ENCODE measurements around the gene ZNF330.
A peak's percentile ranks its signal among the peaks of the same experiment; 100 is the strongest.
"Not testable (repeated sequence)": the region's sequence is repeated elsewhere in the genome, so short reads cannot be mapped to it uniquely, and the experiment has no call there.

Gene ZNF330

DNA sequence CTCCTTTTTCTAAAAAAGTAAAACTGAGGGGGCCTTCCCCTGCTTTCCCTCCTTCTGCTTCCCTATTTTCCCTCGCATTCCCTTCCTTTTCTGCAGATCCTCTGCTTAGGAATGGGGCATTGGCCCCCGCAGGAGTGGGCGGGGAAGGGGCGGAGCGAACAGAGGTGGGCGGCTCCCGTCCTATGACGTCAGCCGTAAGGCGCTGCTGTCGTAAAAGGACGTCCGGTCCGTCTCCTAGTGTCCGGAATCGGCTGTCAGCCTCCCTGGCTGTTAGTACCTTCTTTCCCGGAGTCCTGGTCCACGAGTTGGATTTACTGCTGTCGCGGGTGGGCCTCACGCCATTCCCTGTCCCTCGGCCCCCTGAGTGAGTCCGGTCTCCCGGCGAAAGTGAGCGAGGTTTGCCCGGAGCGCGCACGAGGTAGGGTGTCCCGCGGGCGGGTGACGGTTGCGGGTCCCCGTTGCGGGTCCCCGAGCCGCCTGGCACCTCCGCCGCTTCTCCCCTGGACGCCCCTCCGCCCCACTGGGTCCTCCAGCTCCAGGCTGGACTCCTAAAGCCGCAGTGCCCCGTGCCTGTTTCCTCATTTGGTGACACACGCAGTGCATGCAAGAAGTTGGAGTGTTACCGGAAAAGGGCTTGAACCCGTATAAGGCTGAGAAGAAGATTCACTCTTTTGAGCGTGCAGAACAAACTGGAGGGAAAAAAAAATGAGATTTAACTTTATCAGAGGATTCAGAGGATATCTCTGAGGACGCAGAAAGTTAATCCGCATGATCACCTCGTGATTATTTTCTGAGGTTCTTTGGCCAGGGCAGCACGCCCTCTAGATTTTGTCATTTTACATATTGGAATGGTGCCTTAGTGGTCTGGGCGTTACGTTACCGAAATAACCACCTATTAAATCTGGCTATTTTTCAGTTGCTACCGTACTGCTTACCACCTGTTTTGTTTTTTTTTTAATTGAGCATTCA lies at the start of gene ZNF330:
Gene ZNF330 (plus strand): TSS at position 205 of the 969 bp plus-strand sequence. CDS start 1,477 bp downstream, outside the sequence.
- peak; percentile 86 to 90 for DNase-seq

DNA sequence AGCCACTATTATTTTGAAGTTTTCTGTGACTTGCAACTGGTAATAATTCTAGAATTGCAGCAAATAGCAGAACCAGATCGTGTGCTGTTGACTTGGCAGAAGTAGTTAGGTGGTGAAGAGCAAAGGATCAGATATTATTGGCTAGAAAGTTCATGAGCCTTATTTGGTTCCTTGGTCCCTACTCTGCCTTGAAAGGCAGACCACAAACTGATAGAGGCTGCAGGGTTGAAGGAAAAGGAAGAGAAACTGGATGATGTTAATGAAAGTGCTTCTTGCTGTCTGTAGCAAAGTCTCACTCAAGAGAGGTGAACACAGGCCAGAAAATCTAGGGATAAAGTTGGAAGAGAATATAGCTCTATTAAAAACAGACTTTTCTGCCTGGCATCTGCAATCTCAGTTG lies 46.2 kb upstream of the ZNF330 start:
- DNase-seq = no peak

DNA sequence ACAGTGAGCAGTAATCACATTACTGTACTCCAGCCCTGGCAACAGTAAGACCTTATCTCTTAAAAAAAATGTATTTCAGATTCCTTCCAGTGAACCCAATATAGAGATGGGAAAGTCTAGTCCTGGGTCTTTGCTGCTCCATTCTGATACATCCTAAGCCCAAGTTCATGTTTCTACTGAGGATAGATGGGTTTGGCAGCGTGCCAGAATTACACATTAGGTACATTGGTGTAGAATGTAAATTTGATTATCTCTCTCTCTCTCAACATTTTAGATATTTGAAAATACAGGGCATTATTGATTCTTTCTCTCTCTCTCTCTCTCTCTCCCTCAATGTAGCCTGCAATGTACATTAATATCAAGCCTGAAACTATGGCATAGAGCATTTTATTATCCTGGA lies 43.5 kb upstream of the ZNF330 start:
- DNase-seq = no peak

DNA sequence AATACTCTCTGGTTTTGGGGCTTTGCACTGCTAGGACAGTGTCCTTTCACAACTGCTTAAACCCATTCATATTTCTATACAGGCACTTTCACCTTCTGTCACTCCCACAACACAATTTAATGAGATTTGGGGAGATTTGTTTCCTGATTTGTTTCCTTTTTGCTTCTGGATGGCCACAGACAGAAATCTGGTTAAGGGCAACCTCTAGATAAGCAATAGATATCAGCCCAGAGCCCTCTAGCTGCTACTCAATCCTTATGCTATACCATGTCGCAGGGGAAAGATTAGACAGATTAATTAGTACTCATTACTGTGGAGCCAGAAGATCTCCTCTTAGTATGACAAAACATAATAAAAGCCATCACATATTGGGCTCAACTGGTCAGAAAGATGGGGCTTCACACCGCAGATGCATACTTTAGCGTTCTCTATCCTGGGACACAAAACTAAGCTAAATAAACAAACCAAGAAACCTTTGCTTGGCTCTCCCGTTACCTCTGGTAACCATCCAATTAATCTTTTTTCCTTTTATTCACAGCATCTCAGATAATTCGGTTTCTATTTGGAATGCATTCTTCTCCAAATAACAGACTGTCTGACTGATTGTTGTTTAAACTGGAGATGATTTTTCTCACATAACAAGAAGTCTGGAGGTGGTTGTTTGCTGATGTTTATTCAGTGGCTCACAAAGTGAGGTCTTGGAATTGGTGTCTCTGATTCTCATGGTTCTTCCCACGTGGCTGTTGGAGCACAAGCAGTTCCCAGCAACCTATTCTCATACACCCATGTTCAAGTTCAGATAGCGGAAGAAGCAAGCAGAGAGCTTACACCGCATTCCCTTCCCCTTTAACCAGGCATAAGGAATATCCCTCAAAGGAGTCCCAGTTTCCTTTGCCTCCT lies 41.0 kb upstream of the ZNF330 start:
- no peak for DNase-seq

DNA sequence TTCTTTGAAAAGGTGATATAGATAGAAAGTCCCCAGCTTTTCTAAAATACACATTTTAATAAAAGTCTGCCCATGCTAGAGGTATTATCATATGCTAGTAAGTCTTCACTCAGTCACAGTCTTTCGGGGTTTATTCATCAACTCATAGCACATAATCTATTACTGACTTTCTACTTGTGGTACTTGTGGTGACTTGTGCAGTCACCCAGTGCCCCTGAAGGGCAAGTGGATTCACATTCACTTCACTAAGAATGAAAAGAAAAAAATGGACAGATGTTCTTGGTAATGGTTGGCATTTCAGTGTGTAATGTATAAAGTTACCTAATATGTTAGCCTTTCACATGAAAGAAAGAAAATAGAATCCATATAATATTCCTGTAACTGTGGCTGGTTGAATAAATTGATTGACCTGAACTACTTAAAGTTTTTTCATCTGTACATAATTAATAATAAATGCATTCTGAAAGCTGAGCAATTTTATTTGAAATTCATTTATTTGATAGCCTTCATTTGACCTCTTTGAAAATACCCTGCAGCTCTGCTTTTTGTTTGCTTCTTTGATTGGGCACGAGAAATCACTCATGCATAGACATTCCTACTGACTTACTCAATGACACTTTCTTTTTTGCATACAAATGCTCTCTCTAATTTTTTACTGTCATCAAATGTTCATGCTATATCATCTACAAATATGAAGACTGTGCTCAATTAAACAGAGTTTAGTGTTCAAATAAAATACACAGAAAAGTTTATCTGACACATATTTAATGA lies 39.5 kb upstream of the ZNF330 start:
- no peak for DNase-seq

DNA sequence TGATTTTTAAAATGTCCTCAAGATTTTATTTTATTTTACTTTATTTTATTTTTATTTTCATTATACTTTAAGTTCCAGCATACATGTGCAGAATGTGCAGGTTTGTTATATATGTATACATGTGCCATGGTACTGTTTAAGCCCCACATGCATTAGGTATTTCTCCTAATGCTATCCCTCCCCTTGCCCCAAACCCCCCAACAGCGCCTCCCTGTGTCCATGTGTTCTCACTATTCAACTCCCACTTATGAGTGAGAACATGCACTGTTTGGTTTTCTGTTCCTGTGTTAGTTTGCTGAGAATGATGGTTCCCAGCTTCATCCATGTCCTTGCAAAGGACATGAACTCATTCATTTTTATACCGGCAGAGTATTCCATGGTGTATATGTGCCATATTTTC lies 37.2 kb upstream of the ZNF330 start:
- DNase-seq = not testable (repeated sequence)

DNA sequence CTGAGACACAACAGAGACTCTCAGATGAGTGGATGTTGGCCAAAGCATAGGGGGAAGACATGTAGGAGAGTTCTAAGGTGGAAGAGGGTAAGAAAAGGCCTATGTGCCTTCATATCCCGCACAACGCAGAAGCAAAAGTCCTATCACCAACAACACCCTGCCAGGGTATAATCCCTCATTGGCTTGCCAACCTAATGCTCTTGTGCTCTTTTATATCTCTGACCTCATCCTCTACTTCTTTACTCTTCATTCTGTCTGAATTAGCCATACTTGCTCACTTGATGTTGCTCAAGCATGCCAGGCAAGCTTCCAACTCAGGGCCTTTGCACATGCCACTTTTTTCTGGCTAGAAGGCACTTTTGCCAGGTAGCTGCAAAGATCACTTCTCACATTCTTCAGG lies 28.1 kb upstream of the ZNF330 start:
- no peak for DNase-seq

DNA sequence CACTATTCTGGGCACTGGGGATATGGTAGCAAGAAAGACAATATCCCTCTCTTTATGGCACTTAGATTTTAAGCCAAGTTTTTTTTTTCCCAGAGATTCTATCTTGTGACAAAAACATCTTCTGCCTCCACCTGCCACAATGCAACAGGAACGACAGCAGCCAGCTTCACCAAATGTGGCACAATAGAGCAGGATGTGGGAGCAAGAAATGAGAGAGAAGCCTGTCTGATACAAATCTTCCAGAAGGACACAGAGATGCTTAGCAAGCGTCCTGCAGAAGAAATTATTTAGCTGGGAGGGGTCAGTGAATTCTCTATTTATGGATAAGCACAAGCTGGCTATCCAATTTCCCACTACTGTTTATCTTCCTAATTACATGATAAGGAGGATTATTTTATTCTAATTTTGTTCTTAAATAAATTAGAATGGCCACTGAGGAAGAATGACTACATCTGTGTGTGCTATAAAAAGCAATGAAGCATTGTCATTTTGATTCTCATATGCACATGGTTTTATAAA lies 27.1 kb upstream of the ZNF330 start:
- no peak for DNase-seq

DNA sequence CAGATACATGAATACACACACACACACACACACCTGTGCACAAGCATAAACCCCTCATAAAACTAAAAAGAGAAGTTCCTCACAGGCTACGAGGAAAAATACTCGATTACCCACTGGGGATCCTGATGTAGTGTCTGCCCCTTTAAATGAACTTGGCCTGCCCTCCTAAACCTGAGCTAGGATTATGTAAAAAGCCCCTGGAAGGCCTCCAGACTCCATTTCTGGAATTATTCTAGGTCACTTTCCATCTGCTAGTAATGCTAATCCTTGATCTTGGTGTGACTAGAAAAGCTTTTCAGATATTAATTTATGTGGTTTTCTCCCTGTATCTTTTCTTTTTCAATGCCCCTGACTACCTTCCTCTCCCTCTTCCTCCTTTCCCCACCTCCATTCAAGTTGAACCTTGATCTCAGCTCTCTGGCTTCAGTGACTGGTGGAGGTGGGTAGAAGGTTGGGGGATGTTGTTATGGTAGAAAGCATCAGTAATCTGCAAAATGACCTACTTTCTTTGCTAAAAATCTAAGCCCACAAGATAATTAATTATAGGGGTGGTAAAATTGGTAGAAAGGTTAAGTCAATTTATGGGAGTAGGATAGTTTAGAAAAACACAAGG lies 25.5 kb upstream of the ZNF330 start:
- DNase-seq = no peak

DNA sequence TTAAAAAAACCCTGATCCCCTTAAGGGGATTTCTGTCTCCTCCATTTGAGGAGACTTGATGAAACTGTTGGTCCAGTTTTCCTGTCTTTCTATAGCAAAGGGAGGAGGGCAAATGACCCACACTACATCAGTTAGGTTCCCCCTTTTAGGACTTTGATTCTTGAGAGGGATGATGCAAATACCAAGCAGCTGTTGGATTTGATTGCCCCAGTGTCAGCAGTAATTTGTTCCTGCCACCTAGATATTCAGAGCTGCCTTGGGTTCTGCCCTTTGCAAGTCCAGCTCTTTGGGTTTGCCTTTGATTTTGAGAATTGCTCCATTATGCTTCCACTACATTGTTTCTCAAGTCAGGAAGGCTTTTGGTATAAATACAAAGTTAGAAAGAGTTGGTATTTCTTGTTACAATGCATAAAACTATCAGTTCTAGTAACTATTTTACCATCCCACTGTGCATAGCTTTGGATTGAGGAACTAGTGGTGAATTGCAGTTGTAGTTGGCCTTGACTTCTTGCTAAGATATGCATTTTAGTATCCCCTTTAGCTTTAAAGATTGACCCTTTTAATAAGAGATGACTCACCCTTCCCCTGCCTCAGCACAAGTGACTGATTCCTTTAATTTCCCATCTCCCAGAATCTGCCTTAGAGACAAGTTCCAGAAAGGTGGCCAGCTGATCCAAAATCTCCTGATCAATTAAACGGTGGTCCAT lies 24.3 kb upstream of the ZNF330 start:
- DNase-seq = no peak

DNA sequence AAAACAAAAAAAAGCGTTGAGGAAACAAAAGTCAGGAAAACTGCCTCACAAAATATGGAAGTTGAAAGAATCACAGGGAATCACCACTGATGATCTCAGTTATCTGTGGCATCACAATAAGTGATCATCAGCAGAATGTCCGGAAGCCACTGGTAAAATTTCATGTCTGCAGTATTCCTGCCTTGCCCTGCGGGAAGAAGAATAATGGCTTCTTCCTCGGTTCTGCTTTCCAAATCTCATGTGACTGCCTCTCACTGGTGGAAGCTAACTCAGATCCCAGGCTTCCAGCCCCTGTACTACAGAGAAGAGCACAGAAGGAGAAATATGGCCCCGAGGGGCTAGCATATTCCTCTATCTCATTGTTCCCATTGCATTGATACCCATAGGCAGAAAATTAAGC lies 12.7 kb upstream of the ZNF330 start:
- no peak for DNase-seq

DNA sequence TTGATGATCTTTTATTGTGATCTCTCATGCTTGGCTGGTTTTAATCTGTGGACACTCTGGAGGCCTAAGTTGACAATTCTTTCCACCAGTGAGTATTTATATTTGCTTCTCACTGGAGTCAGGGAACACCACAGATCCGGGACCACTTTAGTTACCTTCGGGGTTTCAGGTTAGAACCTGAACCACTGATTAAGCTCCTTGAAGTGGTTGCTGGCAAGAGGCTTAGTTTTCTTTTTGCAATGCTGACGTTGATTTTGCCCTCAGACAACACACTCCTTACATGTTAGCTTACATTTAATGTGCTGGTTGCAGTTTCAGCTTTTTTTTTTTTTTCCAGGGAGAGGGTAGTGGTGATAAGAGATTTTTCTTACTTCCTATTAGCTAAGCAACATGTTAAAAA lies 10.5 kb upstream of the ZNF330 start:
- DNase-seq = no peak

DNA sequence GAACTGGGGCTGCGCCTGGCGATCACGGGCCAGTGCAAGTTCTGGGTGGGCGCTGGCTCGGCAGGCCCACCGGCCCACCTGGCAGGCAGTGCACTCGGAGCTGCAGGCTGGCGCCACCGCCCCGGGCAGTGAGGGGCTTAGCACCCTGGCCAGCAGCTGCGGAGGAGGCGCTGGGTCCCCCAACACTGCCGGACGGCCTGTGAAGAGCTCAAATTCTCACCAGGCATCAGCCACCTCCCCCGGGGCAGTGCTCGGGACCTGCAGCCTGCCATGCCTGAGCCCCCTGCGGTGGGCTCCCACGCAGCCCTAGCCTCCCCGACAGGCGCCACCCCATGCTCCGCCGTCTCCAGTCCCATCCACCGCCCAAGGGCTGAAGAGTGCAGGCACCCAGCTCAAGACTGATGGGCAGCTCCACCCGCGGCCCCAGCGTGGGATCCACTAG lies 7.1 kb upstream of the ZNF330 start:
- DNase-seq = no peak

DNA sequence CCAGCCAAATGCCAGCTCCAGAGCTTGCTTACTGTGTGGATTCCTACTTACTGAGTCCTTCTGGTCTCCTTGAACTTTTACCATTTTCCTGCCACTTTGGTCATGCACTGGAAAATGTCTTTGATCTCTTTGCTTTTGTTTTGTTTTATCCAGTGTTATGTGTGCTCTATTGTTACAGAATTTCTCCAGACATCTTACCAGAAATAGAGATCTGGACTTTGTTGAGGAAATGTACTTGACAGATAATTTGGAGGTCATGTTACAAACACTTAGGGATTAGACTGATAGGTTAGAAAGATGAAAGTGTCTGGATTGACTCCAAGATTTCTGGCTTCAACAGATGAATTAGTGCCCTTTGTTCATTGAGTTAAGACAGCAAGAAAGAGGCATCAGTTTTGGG lies 5.7 kb upstream of the ZNF330 start:
- no peak for DNase-seq

DNA sequence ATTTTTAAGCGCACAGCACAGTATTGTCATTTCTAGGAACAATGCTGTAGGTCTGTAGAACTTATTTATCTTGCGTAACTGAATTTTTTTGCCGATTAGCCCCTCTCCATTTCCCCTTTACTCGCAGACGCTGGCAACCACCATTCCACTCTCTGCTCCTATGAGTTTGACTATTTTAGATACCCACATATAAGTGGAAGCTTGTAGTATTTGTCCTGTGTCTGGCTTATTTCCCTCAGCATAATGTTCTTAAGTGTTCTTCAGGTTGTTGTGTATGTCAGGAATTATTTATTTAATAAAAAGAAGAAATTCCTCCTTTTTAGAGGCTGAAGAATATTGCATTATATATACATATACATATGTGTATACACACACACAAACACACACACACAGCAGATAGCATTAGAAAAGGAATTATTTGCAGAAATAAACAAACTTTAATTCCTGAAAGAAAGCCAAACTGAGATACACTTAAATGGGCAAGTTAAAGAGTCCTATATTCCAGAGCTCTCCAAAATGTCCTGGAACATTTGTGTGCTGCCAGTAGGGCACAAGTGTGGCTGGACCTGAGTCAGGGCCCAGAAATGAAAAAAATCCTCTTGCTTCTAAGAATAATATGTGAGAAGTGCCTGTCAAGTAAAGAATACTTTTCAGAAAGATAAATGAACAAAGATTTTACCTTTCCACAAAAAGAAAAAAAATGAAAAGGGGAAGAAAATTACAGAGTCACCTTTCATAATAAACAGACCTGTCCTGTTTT lies 4.5 kb upstream of the ZNF330 start:
- no peak for DNase-seq

DNA sequence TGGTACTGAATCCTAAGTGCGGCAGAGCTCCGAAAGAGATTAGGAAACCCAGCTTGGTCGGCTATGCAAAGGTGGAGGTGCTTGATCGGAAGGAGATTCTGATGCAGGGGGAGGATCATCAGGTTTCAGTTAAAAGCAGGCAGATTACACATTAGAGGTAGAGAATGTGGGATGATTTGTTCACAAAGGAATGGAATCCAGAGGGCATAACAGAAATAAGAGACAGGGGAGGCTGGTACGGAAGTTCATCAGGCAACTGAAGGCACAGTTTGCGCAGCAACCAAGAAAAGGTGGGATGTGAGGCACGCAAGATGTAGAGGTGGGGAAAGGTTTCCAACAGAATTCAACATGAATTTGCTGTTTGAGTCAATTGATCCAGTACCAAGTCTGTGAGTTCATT lies 424 bp upstream of the ZNF330 start:
- no peak for DNase-seq

DNA sequence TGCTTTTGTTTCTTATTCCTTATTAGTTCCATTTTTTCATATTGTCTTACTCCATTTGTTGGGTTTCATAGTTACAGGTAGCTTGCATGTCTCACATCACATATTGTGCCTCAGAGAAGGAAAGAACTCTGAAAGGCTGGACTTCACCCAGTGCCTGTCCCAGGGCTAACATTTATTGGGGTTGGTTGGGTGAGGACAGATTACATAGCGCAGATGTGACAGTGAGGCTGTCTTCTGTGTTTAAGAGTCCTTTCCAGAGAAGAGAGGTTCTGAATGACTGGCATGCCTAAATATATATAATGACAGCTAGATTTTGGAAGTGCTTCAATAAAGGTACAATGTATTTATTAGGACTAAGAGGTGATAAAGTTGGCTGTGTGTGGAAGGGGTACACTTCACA lies 2.7 kb downstream of the ZNF330 start:
- no peak for DNase-seq

DNA sequence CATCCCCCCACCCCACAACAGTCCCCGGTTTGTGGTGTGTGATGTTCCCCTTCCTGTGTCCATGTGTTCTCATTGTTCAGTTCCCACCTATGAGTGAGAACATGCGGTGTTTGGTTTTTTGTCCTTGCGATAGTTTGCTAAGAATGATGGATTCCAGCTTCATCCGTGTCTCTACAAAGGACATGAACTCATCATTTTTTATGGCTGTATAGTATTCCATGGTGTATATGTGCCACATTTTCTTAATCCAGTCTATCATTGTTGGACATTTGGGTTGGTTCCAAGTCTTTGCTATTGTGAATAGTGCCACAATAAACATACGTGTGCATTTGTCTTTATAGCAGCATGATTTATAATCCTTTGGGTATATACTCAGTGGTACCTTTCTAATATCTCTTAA lies 6.6 kb downstream of the ZNF330 start:
- DNase-seq = not testable (repeated sequence)

DNA sequence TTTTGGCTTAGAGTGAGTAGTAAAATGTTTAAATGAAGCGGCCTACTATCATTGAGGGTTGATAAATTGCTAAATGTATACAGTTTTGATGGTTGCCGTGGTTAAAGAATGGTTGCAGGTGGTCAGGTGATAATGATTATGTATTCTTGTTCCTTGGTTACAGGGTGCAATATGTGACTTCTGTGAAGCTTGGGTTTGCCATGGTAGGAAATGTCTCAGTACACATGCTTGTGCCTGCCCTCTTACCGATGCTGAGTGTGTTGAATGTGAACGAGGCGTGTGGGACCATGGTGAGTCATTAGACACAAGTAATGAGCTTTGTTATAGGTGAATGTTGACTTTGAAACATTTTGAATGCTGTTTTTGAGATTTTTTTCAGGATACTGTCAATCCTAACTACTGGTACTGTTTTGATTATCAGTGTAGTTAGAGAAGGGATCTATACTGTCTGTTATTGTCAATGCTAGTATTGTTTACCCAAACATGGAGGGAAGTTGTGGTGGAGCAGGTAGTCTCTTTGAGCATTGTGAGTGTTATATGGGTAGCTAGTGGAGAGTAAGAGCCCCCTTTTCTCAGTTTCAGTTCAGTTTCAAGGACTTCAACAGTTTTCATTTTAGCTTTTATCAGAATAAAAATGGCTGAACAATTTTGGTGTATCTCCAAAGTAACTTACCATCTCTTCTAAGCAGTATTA lies 8.9 kb downstream of the ZNF330 start:
- DNase-seq = no peak

DNA sequence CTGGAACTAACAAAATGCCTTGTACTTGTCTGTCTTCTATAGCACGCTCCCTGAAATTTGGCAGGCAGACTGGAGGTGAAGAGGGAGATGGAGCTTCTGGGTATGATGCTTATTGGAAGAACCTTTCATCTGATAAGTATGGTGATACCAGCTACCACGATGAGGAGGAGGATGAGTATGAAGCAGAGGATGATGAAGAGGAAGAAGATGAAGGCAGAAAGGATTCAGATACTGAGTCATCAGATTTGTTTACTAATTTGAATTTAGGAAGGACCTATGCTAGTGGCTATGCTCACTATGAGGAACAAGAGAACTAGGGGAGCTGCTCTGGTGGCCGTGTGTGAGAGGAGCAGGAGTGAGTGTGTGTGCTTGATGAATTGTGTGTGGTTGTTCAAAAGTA lies 13.0 kb downstream of the ZNF330 start:
- no peak for DNase-seq
